Ascending aorta (tissue), 2 donors: ENCODE data around the gene RNF14. TPM values are rescaled to one million over a fixed set of nuclear protein-coding genes. Genes with fewer than 3 reads are reported as not detected.
A peak's percentile ranks its signal among the peaks of the same experiment; 100 is the strongest.

Experiments used
- DNase-seq, 2 donors: peaks; one replicate each; pipeline ENCODE4 v3.0.0-alpha.2; 2019; ENCODE audit warnings: low spot score in 2 of 2
- H3K27ac ChIP-seq, 2 donors: fragments of 200-600 bp; sonication (generic); one replicate each; pipeline ENCODE4 v1.5.1; 2016 to 2017; ENCODE audit warnings: mild to moderate bottlenecking in 1 of 2
- H3K27me3 ChIP-seq: fragments of 200-600 bp; sonication (generic); one replicate; pipeline ENCODE4 v1.5.1; 2017
- H3K36me3 ChIP-seq, 2 donors: fragments of 200-600 bp; sonication (generic); one replicate each; pipeline ENCODE4 v1.5.1; 2016
- H3K4me1 ChIP-seq, 2 donors: fragments of 200-600 bp; sonication (generic); one replicate each; pipeline ENCODE4 v1.5.1; 2016 to 2017; ENCODE audit warnings: mild to moderate bottlenecking in 1 of 2
- H3K4me3 ChIP-seq, 2 donors: fragments of 200-600 bp; sonication (generic); one replicate each; pipeline ENCODE4 v1.5.1; 2016 to 2017; ENCODE audit warnings: mild to moderate bottlenecking in 1 of 2
- H3K9me3 ChIP-seq, 2 donors: fragments of 200-600 bp; sonication (generic); one replicate each; pipeline ENCODE4 v1.5.1; 2016
- intact Hi-C: fragments of 100-400 bp; cut with DNase I; formaldehyde crosslinking; loops from one replicate; pipeline ENCODE4 v1.15.1; 2023
- total RNA-seq: library from RNA; depleted of rRNA; stranded (reverse); fragments of >200 nt; gene quantifications from one replicate; pipeline ENCODE4 v1.1.0, GENCODE V29; 2016
- TF ChIP-seq, protein P1 (sequence below), 3 experiments: fragments of 200-600 bp in 2 of 3; fragments of 450-650 bp in 1 of 3; sonication (generic) in 2 of 3; IDR thresholded peaks; one replicate each; pipeline ENCODE4 v1.5.1; 2016 to 2019; ENCODE audit warnings: antibody characterized with exemption in 3 of 3, mild to moderate bottlenecking in 1 of 3, moderate library complexity in 1 of 3

RNF14 gene
- total RNA-seq, 1 donor from 2014 or later = 8.8 TPM

- peaks cover 19 to 40% of the 10 kb centered on the region in 2 donors for H3K36me3 ChIP-seq
- no peaks in the 10 kb centered on the region for H3K27me3 ChIP-seq
- intact Hi-C loops = loop anchor here (10.0 kb wide), 1 partner anchor 697 kb away; no protein-coding TSS in a partner anchor
- no peaks in the 10 kb centered on the region for H3K4me1 ChIP-seq
- TF ChIP-seq, protein P1, sequence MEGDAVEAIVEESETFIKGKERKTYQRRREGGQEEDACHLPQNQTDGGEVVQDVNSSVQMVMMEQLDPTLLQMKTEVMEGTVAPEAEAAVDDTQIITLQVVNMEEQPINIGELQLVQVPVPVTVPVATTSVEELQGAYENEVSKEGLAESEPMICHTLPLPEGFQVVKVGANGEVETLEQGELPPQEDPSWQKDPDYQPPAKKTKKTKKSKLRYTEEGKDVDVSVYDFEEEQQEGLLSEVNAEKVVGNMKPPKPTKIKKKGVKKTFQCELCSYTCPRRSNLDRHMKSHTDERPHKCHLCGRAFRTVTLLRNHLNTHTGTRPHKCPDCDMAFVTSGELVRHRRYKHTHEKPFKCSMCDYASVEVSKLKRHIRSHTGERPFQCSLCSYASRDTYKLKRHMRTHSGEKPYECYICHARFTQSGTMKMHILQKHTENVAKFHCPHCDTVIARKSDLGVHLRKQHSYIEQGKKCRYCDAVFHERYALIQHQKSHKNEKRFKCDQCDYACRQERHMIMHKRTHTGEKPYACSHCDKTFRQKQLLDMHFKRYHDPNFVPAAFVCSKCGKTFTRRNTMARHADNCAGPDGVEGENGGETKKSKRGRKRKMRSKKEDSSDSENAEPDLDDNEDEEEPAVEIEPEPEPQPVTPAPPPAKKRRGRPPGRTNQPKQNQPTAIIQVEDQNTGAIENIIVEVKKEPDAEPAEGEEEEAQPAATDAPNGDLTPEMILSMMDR (IDR thresholded peaks at IDR 0.05) = no peak
- DNase-seq = no peak
- H3K4me3 ChIP-seq = no peak overlapping the region
- H3K9me3 ChIP-seq = no peaks in the 10 kb centered on the region
- H3K27ac ChIP-seq = no peak overlapping the region
Observed at GRCh38 chr5:141997358-141997960, 28.6 kb downstream of the RNF14 start.

DNA sequence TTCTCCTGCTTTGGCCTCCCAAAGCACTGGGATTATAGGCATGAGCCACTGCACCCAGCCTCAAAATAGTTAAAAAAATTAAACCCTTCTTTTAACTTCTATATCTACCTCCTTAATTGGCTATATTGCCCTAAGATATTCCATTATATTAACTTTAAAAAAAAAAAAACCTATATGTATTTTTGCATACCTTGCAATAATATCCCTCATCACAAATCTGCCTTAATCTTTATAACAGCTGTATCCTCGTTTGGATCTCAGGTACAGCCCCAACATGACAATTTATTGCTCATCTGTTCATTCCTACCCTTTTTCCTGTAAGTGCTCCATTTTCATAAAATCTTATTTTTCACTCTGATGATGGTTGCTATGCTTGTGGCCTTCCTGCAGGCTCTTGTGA is 31.3 kb downstream of the RNF14 start:
- Histone ChIP-seq H3K36me3 (peaks cover 25 to 51% of the 10 kb centered on the region in 2 donors), H3K9me3 (no peaks in the 10 kb centered on the region), H3K4me1 (no peaks in the 10 kb centered on the region), H3K4me3 (no peak overlapping the region), H3K27me3 (no peaks in the 10 kb centered on the region), H3K27ac (no peak overlapping the region)
- no peak for DNase-seq
- intact Hi-C loops = no loop called here
- TF ChIP-seq, protein P1 (IDR thresholded peaks at IDR 0.05) = no peak

DNA sequence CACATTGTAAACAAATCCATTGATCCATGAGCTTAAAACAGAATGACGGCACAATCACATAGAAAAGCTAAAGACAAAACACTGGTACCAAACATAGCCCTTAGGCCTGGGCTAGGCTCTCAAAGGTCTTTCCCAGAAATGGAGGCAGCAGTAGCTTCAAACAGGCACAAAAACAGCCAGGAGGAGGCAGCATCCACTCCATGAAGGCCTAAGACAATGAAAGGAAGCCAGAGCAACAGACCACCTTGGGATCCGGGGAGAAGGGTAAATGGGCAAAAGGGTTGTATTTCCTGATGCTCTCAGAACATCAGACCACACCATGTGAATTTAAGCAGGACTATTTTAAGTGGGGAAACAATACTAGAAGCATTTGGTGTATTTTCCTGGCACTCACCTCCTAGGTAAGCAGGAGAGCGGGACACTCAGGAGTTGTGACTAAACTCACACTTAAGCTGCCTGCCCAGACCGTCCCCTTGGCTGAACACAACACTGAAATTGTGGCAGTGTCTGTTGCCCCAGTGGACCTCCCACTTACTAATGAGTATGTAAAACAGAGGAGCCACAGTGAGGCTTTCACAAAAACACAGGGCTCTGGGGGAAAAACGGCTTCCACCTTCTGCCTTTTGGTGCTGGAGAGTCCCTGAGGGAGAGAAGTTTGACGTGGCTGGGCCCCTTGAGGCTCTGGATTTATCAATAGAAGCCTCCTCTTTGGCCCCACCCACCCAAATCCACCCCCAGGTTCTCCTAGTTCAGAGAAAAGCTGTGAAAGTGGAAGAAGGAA is 32.0 kb downstream of the RNF14 start:
- Histone ChIP-seq H3K9me3 (no peaks in the 10 kb centered on the region), H3K4me1 (no peaks in the 10 kb centered on the region), H3K36me3 (peaks cover 31 to 52% of the 10 kb centered on the region in 2 donors), H3K27me3 (no peaks in the 10 kb centered on the region), H3K4me3 (no peak overlapping the region), H3K27ac (peak overlapping the region; percentile 67 to 75)
- TF ChIP-seq, protein P1 (IDR thresholded peaks at IDR 0.05) = peak in 2 of 3 experiments; percentile 8 to 39
- no peak for DNase-seq
- intact Hi-C loops = no loop called here

- TF ChIP-seq, protein P1 (IDR thresholded peaks at IDR 0.05) = no peak
- Histone ChIP-seq H3K4me3 (no peak overlapping the region), H3K9me3 (no peaks in the 10 kb centered on the region), H3K36me3 (peaks cover 35 to 56% of the 10 kb centered on the region in 2 donors), H3K4me1 (no peaks in the 10 kb centered on the region), H3K27me3 (no peaks in the 10 kb centered on the region), H3K27ac (no peak overlapping the region)
- DNase-seq = no peak
- intact Hi-C loops = no loop called here
Observed at GRCh38 chr5:142003266-142003800, 34.4 kb downstream of the RNF14 start.

- no peak overlapping the region for H3K27ac ChIP-seq
- DNase-seq = no peak
- peaks cover 35 to 42% of the 10 kb centered on the region in 2 donors for H3K36me3 ChIP-seq
- no peaks in the 10 kb centered on the region for H3K4me1 ChIP-seq
- no peaks in the 10 kb centered on the region for H3K27me3 ChIP-seq
- H3K4me3 ChIP-seq = no peak overlapping the region
- no peaks in the 10 kb centered on the region for H3K9me3 ChIP-seq
- TF ChIP-seq, protein P1 (IDR thresholded peaks at IDR 0.05) = no peak
- intact Hi-C loops = no loop called here
Observed at GRCh38 chr5:142006363-142007236, 37.7 kb downstream of the RNF14 start.
